22Rv1 (cell line): Measurements from ENCODE around the gene KIAA0232.

ENCODE experiments used
- CTCF ChIP-seq: fragments of 450-650 bp; IDR thresholded peaks from 2 replicates; pipeline ENCODE4 v1.5.1; 2017; ENCODE audit warnings: mild to moderate bottlenecking
- ZFX ChIP-seq: fragments of 450-650 bp; IDR thresholded peaks from 2 replicates; pipeline ENCODE4 v1.6.1; 2017; ENCODE audit warnings: antibody characterized with exemption, borderline replicate concordance

GRCh38 chr4:6779667-6780565, 2.6 kb upstream of the KIAA0232 start:
- TF ChIP-seq CTCF (no peak), ZFX (no peak)
